IMR-90 (cell line): Measurements from ENCODE around the gene PAFAH1B1. TPM values are rescaled to one million over a fixed set of nuclear protein-coding genes. Genes with fewer than 3 reads are reported as not detected.

Source experiments
- ATAC-seq: fragments of 200-7000 bp; cut with Tn5 transposase; 2 replicates; pipeline ENCODE4 v1.9.1; 2020; ENCODE audit warnings: low read depth, mild to moderate bottlenecking, moderate library complexity
- BruUV-seq: library from RNA; stranded (reverse); fragments of 400-500 nt; replicated peaks from 2 replicates; lab custom pipeline; 2021; lab: Mats Ljungman, UMichigan
- CTCF ChIA-PET: fragments of 300-600 bp; formaldehyde crosslinking; extraction: SDS; loops from one replicate; lab custom pipeline; 2021; ENCODE audit warnings: antibody characterized with exemption; lab: Yijun Ruan, JAX
- POLR2A ChIA-PET: fragments of 300-600 bp; sonication (Branson Sonifier 250); formaldehyde crosslinking; loops from one replicate; lab custom pipeline; 2022; ENCODE audit warnings: antibody characterized with exemption; ENCODE audit not compliant: unreplicated experiment; lab: Charles Lee
- DNase-seq: peaks from one replicate; pipeline ENCODE4 v3.0.0; 2013
- H2AFZ ChIP-seq: replicated peaks from 2 replicates; pipeline ENCODE3; 2013; ENCODE audit warnings: low read length, mild to moderate bottlenecking; ENCODE audit not compliant: poor library complexity
- H2AK5ac ChIP-seq: 2 replicates; pipeline ENCODE4 v1.6.1; 2013; ENCODE audit warnings: low read depth, low read length, inconsistent platforms
- H2AK9ac ChIP-seq: replicated peaks from 2 replicates; pipeline ENCODE3; 2013; ENCODE audit warnings: mild to moderate bottlenecking, low read depth, low read length, moderate library complexity; ENCODE audit not compliant: poor library complexity
- H2BK120ac ChIP-seq: 2 replicates; pipeline ENCODE4 v1.6.1; 2013; ENCODE audit warnings: low read depth, low read length, inconsistent platforms
- H2BK15ac ChIP-seq: 3 replicates; pipeline ENCODE4 v1.6.1; 2013; ENCODE audit warnings: low read depth, low read length, inconsistent platforms
- H2BK20ac ChIP-seq: 2 replicates; pipeline ENCODE4 v1.6.1; 2013; ENCODE audit warnings: low read depth, mild to moderate bottlenecking, inconsistent platforms, low read length, moderate library complexity
- H2BK5ac ChIP-seq: 2 replicates; pipeline ENCODE4 v1.6.1; 2013; ENCODE audit warnings: mild to moderate bottlenecking, low read depth, low read length, inconsistent platforms; ENCODE audit not compliant: poor library complexity, severe bottlenecking
- H3K14ac ChIP-seq: replicated peaks from 2 replicates; pipeline ENCODE4 v1.6.1; 2013; ENCODE audit warnings: low read depth, low read length, inconsistent platforms
- H3K18ac ChIP-seq: 2 replicates; pipeline ENCODE4 v1.6.1; 2013; ENCODE audit warnings: low read depth, low read length, control low read depth
- H3K23ac ChIP-seq: 2 replicates; pipeline ENCODE4 v1.6.1; 2013; ENCODE audit warnings: low read depth, low read length, inconsistent platforms
- H3K27ac ChIP-seq: 2 replicates; pipeline ENCODE4 v1.5.1; 2013; ENCODE audit warnings: mild to moderate bottlenecking, control low read depth, low read length; ENCODE audit not compliant: insufficient read depth
- H3K27me3 ChIP-seq: 2 replicates; pipeline ENCODE4 v1.6.1; 2013; ENCODE audit warnings: low read length; ENCODE audit not compliant: control insufficient read depth, insufficient read depth
- H3K36me3 ChIP-seq: 2 replicates; pipeline ENCODE4 v1.6.1; 2013; ENCODE audit warnings: low read length, mixed read lengths; ENCODE audit not compliant: control insufficient read depth, insufficient read depth
- H3K4ac ChIP-seq: 2 replicates; pipeline ENCODE4 v1.6.1; 2013; ENCODE audit warnings: low read depth, low read length, inconsistent platforms
- H3K4me1 ChIP-seq: 2 replicates; pipeline ENCODE4 v1.6.1; 2013; ENCODE audit warnings: low read length, mixed read lengths; ENCODE audit not compliant: control insufficient read depth, insufficient read depth
- H3K4me2 ChIP-seq: 2 replicates; pipeline ENCODE4 v1.6.1; 2013; ENCODE audit warnings: low read depth, mild to moderate bottlenecking, control low read depth, low read length, moderate library complexity
- H3K4me3 ChIP-seq: 2 replicates; pipeline ENCODE4 v1.5.1; 2013; ENCODE audit warnings: low read depth, mild to moderate bottlenecking, control low read depth, low read length, moderate library complexity; ENCODE audit not compliant: insufficient read depth
- H3K56ac ChIP-seq: 2 replicates; pipeline ENCODE4 v1.6.1; 2013; ENCODE audit warnings: low read length, inconsistent platforms; ENCODE audit not compliant: insufficient read depth; ENCODE audit errors: extremely low read depth
- H3K79me1 ChIP-seq, 2 experiments: 2 replicates each; pipeline ENCODE4 v1.6.1; 2013; ENCODE audit warnings: low read length in 2 of 2, inconsistent platforms in 1 of 2, low read depth in 1 of 2
- H3K9ac ChIP-seq: 2 replicates; pipeline ENCODE4 v1.6.1; 2013; ENCODE audit warnings: low read depth, low read length, control low read depth
- H3K9me1 ChIP-seq: 2 replicates; pipeline ENCODE4 v1.6.1; 2013; ENCODE audit warnings: low read length, inconsistent platforms; ENCODE audit not compliant: insufficient read depth
- H3K9me3 ChIP-seq: 2 replicates; pipeline ENCODE4 v1.6.1; 2013; ENCODE audit warnings: low read length; ENCODE audit not compliant: control insufficient read depth, insufficient read depth
- H4K20me1 ChIP-seq: 2 replicates; pipeline ENCODE4 v1.6.1; 2013; ENCODE audit warnings: low read length, inconsistent platforms; ENCODE audit not compliant: insufficient read depth
- H4K5ac ChIP-seq: 2 replicates; pipeline ENCODE4 v1.6.1; 2013; ENCODE audit warnings: mild to moderate bottlenecking, low read depth, low read length, control low read depth
- H4K8ac ChIP-seq, 2 experiments: 2 replicates each; pipeline ENCODE4 v1.6.1; 2013; ENCODE audit warnings: low read depth in 2 of 2, low read length in 2 of 2, control low read depth in 1 of 2, inconsistent platforms in 1 of 2
- H4K91ac ChIP-seq: 2 replicates; pipeline ENCODE4 v1.6.1; 2013; ENCODE audit warnings: low read depth, low read length, inconsistent platforms; ENCODE audit not compliant: insufficient read depth
- BHLHE40 ChIP-seq: fragments of 150-350 bp; IDR thresholded peaks from 2 replicates; pipeline ENCODE4 v1.6.1; 2016; ENCODE audit warnings: mild to moderate bottlenecking, low read depth, low read length
- CEBPB ChIP-seq: IDR thresholded peaks from 2 replicates; pipeline ENCODE4 v1.6.1; 2012; ENCODE audit warnings: low read depth, low read length, improper control_type of control experiment
- CHD1 ChIP-seq: IDR thresholded peaks from 2 replicates; pipeline ENCODE4 v1.6.1; 2012; ENCODE audit warnings: low read depth, low read length, improper control_type of control experiment
- CTCF ChIP-seq: conservative IDR thresholded peaks from 2 replicates; pipeline ENCODE4 v1.5.1; 2012; ENCODE audit warnings: mild to moderate bottlenecking, low read depth, low read length, improper control_type of control experiment
- ELK1 ChIP-seq: fragments of 150-350 bp; IDR thresholded peaks from 2 replicates; pipeline ENCODE4 v1.6.1; 2016; ENCODE audit warnings: low read depth, mild to moderate bottlenecking, low read length, moderate library complexity, borderline replicate concordance
- FOS ChIP-seq: fragments of 150-350 bp; IDR thresholded peaks from 2 replicates; pipeline ENCODE4 v1.6.1; 2016; ENCODE audit warnings: low read depth, low read length
- MAZ ChIP-seq: IDR thresholded peaks from 2 replicates; pipeline ENCODE4 v1.6.1; 2012; ENCODE audit warnings: low read depth, mild to moderate bottlenecking, low read length, improper control_type of control experiment, moderate library complexity, borderline replicate concordance
- MXI1 ChIP-seq: IDR thresholded peaks from 2 replicates; pipeline ENCODE4 v1.6.1; 2012; ENCODE audit warnings: low read depth, mild to moderate bottlenecking, low read length, moderate library complexity, borderline replicate concordance
- NFE2L2 ChIP-seq: fragments of 150-350 bp; IDR thresholded peaks from 2 replicates; pipeline ENCODE4 v1.6.1; 2016; ENCODE audit warnings: low read depth, mild to moderate bottlenecking, low read length
- RAD21 ChIP-seq: IDR thresholded peaks from 2 replicates; pipeline ENCODE4 v1.6.1; 2012; ENCODE audit warnings: low read length, improper control_type of control experiment
- RCOR1 ChIP-seq: IDR thresholded peaks from 2 replicates; pipeline ENCODE4 v1.6.1; 2012; ENCODE audit warnings: mild to moderate bottlenecking, low read length, improper control_type of control experiment; ENCODE audit not compliant: insufficient replicate concordance
- RFX5 ChIP-seq: IDR thresholded peaks from 2 replicates; pipeline ENCODE4 v1.8.0; 2012; ENCODE audit warnings: low read depth, mild to moderate bottlenecking, low read length, moderate library complexity
- SMC3 ChIP-seq: fragments of 150-350 bp; IDR thresholded peaks from 2 replicates; pipeline ENCODE4 v1.6.1; 2016; ENCODE audit warnings: low read depth, mild to moderate bottlenecking, antibody characterized with exemption, low read length, moderate library complexity
- WGBS, 2 experiments: methylation state at CpG; one replicate each; pipeline versions ENCODE4 v1.1.5 to v1.1.7; 2013; ENCODE audit warnings: missing lambda C conversion rate in 2 of 2; ENCODE audit not compliant: insufficient read length in 1 of 2; ENCODE audit errors: extremely low coverage in 2 of 2; 5-methylcytosine and 5-hydroxymethylcytosine counted together
- dilution Hi-C: fragments of 300-500 bp; cut with HindIII; formaldehyde crosslinking; loops from one replicate; pipeline ENCODE4 v1.14.3; 2018; ENCODE audit warnings: low sequenced_read_pairs; ENCODE audit not compliant: unreplicated experiment
- in situ Hi-C: fragments of 300-500 bp; cut with MboI; formaldehyde crosslinking; loops from 3 replicates; pipeline ENCODE4 v1.14.3; 2019; ENCODE audit warnings: low sequenced_read_pairs, inconsistent platforms, mixed read lengths
- intact Hi-C: fragments of 100-400 bp; cut with micrococcal nuclease; formaldehyde crosslinking; loops from 2 replicates; pipeline ENCODE4 v1.10.0; 2022
- polyA plus RNA-seq, 3 experiments: library from polyadenylated mRNA; depleted of rRNA; stranded (reverse); fragments of >200 nt; gene quantifications; 2 replicates each; pipeline ENCODE4 v1.2.3, GENCODE V29; 2012; ENCODE audit warnings: low replicate concordance in 1 of 3
- total RNA-seq: library from RNA; depleted of rRNA; stranded (reverse); fragments of >200 nt; gene quantifications from 2 replicates; pipeline ENCODE4 v1.2.3, GENCODE V29; 2012
- TF ChIP-seq, protein P1 (sequence below): fragments of 150-350 bp; IDR thresholded peaks from 2 replicates; pipeline ENCODE4 v1.6.1; 2017; ENCODE audit warnings: mild to moderate bottlenecking, antibody characterized with exemption, low read length, low read depth

PAFAH1B1 gene
- total and polyA plus RNA-seq, 2 of the 4 experiments (the other 2 are of a cell fraction), result 64.5 to 127 TPM

DNA sequence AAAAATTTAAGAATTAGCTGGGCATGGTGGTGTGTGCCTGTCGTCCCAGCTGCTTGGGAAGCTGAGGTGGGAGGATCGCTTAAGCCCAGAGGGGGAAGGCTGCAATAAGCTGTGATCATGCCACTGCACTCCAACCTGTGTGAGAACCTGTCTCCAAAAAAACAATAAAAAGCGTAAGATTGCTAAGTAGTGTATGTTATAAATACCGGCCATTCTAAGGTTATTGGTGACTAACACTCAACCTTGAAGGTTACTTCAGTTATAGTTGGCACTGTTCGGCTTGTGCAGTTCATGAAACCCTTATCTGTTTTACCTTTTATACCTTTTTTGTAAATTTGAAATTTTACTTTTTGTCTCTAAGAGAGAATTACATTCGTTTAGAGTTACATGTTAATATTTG lies 44.0 kb downstream of the PAFAH1B1 start:
- Histone ChIP-seq H3K56ac (no peak overlapping the region), H3K9me1 (peaks cover 18% of the 10 kb centered on the region), H3K4me2 (no peak overlapping the region), H3K27me3 (no peaks in the 10 kb centered on the region), H3K23ac (no peak overlapping the region), H2AK5ac (no peak overlapping the region), H3K4me1 (no peaks in the 10 kb centered on the region; the same call in 1 of the 2 replicates), H2BK5ac (no peak overlapping the region), H2AK9ac (no peak overlapping the region), H2BK20ac (no peak overlapping the region), H3K27ac (no peak overlapping the region), H3K79me1 (peaks cover 9 to 74% of the 10 kb centered on the region in 2 experiments; a peak in 3 of 4 replicates), H2AFZ (no peak overlapping the region), H3K4ac (no peak overlapping the region), H3K9ac (no peak overlapping the region), H2BK15ac (no peak overlapping the region), H4K91ac (no peak overlapping the region), H3K14ac (no peak overlapping the region), H2BK120ac (no peak overlapping the region), H4K20me1 (peaks cover 67% of the 10 kb centered on the region), H3K9me3 (no peaks in the 10 kb centered on the region), H4K8ac (no peak overlapping the region), H3K36me3 (peaks cover 16% of the 10 kb centered on the region), H3K4me3 (no peak overlapping the region), H3K18ac (no peak overlapping the region), H4K5ac (no peak overlapping the region)
- in situ Hi-C loops, result no loop called here
- ChIA-PET CTCF (no interaction called here), POLR2A (no interaction called here)
- no CpG with 5 or more reads among the region's 6 CpGs for WGBS, 2 experiments
- BruUV-seq, result no TSS peak
- dilution Hi-C loops, result no loop called here
- DNase-seq, result no peak
- ATAC-seq, result no peak
- TF ChIP-seq, protein P1, sequence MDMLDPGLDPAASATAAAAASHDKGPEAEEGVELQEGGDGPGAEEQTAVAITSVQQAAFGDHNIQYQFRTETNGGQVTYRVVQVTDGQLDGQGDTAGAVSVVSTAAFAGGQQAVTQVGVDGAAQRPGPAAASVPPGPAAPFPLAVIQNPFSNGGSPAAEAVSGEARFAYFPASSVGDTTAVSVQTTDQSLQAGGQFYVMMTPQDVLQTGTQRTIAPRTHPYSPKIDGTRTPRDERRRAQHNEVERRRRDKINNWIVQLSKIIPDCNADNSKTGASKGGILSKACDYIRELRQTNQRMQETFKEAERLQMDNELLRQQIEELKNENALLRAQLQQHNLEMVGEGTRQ, result no peak
- TF ChIP-seq ELK1 (no peak), RFX5 (no peak), MAZ (no peak), NFE2L2 (no peak), SMC3 (no peak), MXI1 (no peak), CHD1 (no peak), CEBPB (no peak), RCOR1 (no peak), FOS (no peak), CTCF (no peak), BHLHE40 (no peak), RAD21 (no peak)
- intact Hi-C loops, result no loop called here
